ENCODE data around the gene DIP2C. TPM values are rescaled to one million over a fixed set of nuclear protein-coding genes. Genes with fewer than 3 reads are reported as not detected.

DIP2C gene
- total RNA-seq, 1 donor from 2014 or later, result 18.4 TPM

DNA sequence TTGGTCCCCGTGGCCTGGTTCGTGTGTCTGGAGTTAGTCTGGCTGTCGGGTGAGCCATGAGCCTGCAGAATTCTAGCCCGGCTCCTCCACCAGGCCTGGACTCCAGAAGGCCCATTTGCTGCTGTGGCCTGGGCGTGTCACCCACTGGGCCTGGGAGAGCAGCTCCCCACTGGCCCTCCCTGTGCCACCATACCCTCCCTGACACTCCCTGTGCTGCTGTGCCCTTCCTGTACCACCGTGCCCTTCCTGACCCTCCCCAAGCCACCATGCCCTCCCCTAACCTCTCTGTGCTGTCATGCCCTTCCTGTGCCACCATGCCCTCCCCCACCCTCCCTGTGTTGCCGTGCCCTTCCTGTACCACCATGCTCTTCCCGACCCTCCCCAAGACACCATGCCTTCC is 39.1 kb upstream of the DIP2C start:
- no peaks in the 10 kb centered on the region for H3K4me1 ChIP-seq
- intact Hi-C loops (cut with DNase I), result no loop called here
- no peaks in the 10 kb centered on the region for H3K9me3 ChIP-seq
- H3K27me3 ChIP-seq, result no peaks in the 10 kb centered on the region
- no peaks in the 10 kb centered on the region for H3K36me3 ChIP-seq
- TF ChIP-seq POLR2A (IDR thresholded peaks at IDR 0.05), result no peak
- no peak for TF ChIP-seq POLR2AphosphoS5 (IDR thresholded peaks at IDR 0.05; ENCODE audit: insufficient read depth in 1 of 2, low read depth in 1 of 2)
- TF ChIP-seq, protein P1, sequence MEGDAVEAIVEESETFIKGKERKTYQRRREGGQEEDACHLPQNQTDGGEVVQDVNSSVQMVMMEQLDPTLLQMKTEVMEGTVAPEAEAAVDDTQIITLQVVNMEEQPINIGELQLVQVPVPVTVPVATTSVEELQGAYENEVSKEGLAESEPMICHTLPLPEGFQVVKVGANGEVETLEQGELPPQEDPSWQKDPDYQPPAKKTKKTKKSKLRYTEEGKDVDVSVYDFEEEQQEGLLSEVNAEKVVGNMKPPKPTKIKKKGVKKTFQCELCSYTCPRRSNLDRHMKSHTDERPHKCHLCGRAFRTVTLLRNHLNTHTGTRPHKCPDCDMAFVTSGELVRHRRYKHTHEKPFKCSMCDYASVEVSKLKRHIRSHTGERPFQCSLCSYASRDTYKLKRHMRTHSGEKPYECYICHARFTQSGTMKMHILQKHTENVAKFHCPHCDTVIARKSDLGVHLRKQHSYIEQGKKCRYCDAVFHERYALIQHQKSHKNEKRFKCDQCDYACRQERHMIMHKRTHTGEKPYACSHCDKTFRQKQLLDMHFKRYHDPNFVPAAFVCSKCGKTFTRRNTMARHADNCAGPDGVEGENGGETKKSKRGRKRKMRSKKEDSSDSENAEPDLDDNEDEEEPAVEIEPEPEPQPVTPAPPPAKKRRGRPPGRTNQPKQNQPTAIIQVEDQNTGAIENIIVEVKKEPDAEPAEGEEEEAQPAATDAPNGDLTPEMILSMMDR (IDR thresholded peaks at IDR 0.05), result no peak
- H3K4me3 ChIP-seq, result no peak overlapping the region
- no peak for DNase-seq (ENCODE audit: extremely low spot score in 2 of 2)
- H3K27ac ChIP-seq, result no peak overlapping the region

DNA sequence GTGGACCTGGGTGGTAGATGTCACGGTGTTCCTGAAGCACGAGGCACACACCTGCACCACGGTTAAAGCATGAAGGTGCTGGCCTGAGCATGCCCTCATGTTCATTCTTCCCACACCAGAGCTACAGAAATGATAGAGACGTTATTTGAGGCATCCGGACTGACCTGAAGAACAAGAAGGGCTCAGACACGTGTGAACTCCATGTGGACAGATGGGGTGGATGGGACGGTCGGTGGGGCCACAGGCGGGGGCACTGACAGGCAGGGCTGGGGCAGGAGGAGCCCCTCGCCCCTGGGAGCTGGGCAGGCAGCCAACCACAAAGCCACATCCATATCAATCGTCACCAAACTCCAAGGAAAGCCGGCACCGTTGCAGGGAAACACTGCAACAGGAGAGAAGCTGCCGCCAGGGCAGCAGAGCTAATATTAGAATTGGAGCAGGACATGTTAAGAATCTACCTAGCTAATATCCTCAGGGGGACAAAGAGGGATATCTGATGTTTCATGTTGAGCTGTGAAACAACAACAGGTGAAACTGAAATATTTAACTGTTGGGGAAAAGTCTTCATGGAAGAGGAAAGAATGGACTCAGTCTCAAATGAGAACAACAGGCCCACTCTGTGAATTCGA is 37.8 kb upstream of the DIP2C start:
- no peaks in the 10 kb centered on the region for H3K9me3 ChIP-seq
- no peaks in the 10 kb centered on the region for H3K36me3 ChIP-seq
- H3K4me1 ChIP-seq, result no peaks in the 10 kb centered on the region
- no peaks in the 10 kb centered on the region for H3K27me3 ChIP-seq
- intact Hi-C loops (cut with DNase I), result no loop called here
- no peak overlapping the region for H3K4me3 ChIP-seq
- DNase-seq (ENCODE audit: extremely low spot score in 2 of 2), result no peak
- TF ChIP-seq POLR2AphosphoS5 (IDR thresholded peaks at IDR 0.05; ENCODE audit: insufficient read depth in 1 of 2, low read depth in 1 of 2) (no peak), POLR2A (IDR thresholded peaks at IDR 0.05) (no peak)
- TF ChIP-seq, protein P1 (IDR thresholded peaks at IDR 0.05), result no peak
- H3K27ac ChIP-seq, result no peak overlapping the region

DNA sequence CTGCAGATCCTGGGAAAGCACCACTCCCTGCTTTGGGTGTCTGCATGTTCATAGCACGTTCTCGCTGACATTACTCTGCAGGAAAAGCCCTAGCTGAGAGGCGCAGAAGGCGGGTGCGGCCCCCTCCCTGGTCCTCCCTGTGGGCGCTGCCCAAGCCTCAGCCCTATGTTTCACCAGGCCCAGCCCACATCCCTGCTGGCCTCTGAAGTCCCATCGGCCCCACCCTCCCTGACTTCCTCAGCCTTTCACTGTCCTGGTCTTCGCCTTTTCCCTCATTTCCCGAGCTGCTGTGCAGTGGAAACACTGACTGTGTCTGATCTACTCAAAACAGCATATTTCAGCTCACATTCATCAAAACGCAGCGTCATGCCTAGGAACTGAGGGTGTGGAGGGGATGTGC is 36.3 kb upstream of the DIP2C start:
- no peak for TF ChIP-seq POLR2AphosphoS5 (IDR thresholded peaks at IDR 0.05; ENCODE audit: insufficient read depth in 1 of 2, low read depth in 1 of 2)
- TF ChIP-seq, protein P1 (IDR thresholded peaks at IDR 0.05), result no peak
- no peak for TF ChIP-seq POLR2A (IDR thresholded peaks at IDR 0.05)
- no peaks in the 10 kb centered on the region for H3K27me3 ChIP-seq

DNA sequence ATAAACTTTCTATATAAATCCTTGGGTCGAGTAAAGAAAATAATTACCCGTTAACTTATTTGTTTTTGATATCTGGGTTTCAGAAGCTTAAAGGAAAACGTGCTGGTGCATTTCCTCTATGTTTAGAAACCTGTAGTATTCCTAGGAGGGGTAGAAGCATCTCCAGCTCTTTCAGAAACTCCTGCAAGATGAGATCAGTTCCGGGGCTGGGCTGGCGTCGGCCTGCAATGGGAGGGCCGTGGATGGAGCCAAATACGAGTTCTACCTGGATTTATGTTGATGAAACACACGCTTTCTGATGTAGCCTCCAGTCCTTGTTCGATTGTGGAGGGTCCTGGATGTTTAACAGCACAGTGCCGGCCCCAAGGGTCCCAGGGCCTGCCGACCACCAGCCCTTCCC is 35.8 kb upstream of the DIP2C start:
- H3K4me1 ChIP-seq, result no peaks in the 10 kb centered on the region
- H3K27ac ChIP-seq, result no peak overlapping the region
- no peaks in the 10 kb centered on the region for H3K27me3 ChIP-seq
- intact Hi-C loops (cut with DNase I), result no loop called here
- DNase-seq (ENCODE audit: extremely low spot score in 2 of 2), result no peak
- H3K36me3 ChIP-seq, result no peaks in the 10 kb centered on the region
- H3K4me3 ChIP-seq, result no peak overlapping the region
- TF ChIP-seq, protein P1 (IDR thresholded peaks at IDR 0.05), result no peak
- no peak for TF ChIP-seq POLR2AphosphoS5 (IDR thresholded peaks at IDR 0.05; ENCODE audit: insufficient read depth in 1 of 2, low read depth in 1 of 2)
- no peak for TF ChIP-seq POLR2A (IDR thresholded peaks at IDR 0.05)
- no peaks in the 10 kb centered on the region for H3K9me3 ChIP-seq

More for the DNA sequence above, 36.3 kb upstream of the DIP2C start:
- intact Hi-C loops (cut with DNase I), result no loop called here
- Histone ChIP-seq H3K9me3 (no peaks in the 10 kb centered on the region), H3K4me3 (no peak overlapping the region), H3K36me3 (no peaks in the 10 kb centered on the region), H3K27ac (no peak overlapping the region), H3K4me1 (no peaks in the 10 kb centered on the region)
- no peak for DNase-seq (ENCODE audit: extremely low spot score in 2 of 2)

DNA sequence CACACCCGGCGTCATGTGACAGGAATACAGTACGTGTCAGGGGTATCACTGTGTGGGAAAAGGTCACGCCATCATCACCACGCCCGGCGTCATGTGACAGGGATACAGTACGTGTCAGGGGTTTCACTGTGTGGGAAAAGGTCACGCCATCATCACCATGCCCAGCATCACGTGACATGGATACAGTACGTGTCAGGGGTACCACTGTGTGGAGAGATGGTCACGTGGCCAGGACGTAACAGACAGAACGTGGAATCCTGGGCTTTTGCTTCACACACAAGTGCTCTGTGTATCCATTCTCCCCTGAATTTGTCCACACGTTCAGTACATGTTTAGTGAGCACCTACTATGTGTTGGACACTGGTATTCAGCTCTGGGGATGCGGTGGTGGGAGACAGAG is 34.5 kb upstream of the DIP2C start:
- TF ChIP-seq POLR2A (IDR thresholded peaks at IDR 0.05), result no peak
- TF ChIP-seq POLR2AphosphoS5 (IDR thresholded peaks at IDR 0.05; ENCODE audit: insufficient read depth in 1 of 2, low read depth in 1 of 2), result no peak
- TF ChIP-seq, protein P1 (IDR thresholded peaks at IDR 0.05), result no peak

More for the DNA sequence above, 34.5 kb upstream of the DIP2C start:
- DNase-seq (ENCODE audit: extremely low spot score in 2 of 2), result no peak
- H3K4me1 ChIP-seq, result no peaks in the 10 kb centered on the region
- no peak overlapping the region for H3K4me3 ChIP-seq
- no peaks in the 10 kb centered on the region for H3K36me3 ChIP-seq
- intact Hi-C loops (cut with DNase I), result no loop called here
- no peaks in the 10 kb centered on the region for H3K9me3 ChIP-seq
- no peak overlapping the region for H3K27ac ChIP-seq
- no peaks in the 10 kb centered on the region for H3K27me3 ChIP-seq
